ENCODE data around the gene SET. TPM values are rescaled to one million over a fixed set of nuclear protein-coding genes. Genes with fewer than 3 reads are reported as not detected.

The SET gene
- total RNA-seq, 4 donors from 2014 or later = 72.3 to 148 (median 83.9) TPM

DNA sequence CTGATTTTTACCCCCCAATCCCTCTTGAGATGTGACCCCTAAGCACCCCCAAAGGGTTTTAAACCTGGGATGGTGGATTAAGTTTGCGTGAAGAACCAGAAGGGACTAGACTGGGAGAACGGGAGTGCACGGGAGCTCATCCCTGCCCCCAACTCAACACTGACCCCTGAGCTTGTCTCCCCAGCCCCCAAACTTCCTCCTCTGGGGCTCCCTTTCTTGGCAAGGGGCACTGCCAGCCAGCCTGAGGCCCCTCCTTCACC is 5.0 kb upstream of the SET start:
- H3K9me3 ChIP-seq = no peaks in the 10 kb centered on the region
- H3K4me1 ChIP-seq = peaks cover 0 to 40% (median 19%) of the 10 kb centered on the region in 4 donors
- no peaks in the 10 kb centered on the region for H3K27me3 ChIP-seq
- DNase-seq = no peak
- peak overlapping the region; percentile 49 to 75 (median 70) for H3K4me3 ChIP-seq
- H3K36me3 ChIP-seq = no peaks in the 10 kb centered on the region
- TF ChIP-seq, protein P1, sequence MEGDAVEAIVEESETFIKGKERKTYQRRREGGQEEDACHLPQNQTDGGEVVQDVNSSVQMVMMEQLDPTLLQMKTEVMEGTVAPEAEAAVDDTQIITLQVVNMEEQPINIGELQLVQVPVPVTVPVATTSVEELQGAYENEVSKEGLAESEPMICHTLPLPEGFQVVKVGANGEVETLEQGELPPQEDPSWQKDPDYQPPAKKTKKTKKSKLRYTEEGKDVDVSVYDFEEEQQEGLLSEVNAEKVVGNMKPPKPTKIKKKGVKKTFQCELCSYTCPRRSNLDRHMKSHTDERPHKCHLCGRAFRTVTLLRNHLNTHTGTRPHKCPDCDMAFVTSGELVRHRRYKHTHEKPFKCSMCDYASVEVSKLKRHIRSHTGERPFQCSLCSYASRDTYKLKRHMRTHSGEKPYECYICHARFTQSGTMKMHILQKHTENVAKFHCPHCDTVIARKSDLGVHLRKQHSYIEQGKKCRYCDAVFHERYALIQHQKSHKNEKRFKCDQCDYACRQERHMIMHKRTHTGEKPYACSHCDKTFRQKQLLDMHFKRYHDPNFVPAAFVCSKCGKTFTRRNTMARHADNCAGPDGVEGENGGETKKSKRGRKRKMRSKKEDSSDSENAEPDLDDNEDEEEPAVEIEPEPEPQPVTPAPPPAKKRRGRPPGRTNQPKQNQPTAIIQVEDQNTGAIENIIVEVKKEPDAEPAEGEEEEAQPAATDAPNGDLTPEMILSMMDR (IDR thresholded peaks at IDR 0.05) = no peak
- TF ChIP-seq POLR2A (IDR thresholded peaks at IDR 0.05) = no peak
- peak overlapping the region; percentile 75 to 93 (median 92) for H3K27ac ChIP-seq

DNA sequence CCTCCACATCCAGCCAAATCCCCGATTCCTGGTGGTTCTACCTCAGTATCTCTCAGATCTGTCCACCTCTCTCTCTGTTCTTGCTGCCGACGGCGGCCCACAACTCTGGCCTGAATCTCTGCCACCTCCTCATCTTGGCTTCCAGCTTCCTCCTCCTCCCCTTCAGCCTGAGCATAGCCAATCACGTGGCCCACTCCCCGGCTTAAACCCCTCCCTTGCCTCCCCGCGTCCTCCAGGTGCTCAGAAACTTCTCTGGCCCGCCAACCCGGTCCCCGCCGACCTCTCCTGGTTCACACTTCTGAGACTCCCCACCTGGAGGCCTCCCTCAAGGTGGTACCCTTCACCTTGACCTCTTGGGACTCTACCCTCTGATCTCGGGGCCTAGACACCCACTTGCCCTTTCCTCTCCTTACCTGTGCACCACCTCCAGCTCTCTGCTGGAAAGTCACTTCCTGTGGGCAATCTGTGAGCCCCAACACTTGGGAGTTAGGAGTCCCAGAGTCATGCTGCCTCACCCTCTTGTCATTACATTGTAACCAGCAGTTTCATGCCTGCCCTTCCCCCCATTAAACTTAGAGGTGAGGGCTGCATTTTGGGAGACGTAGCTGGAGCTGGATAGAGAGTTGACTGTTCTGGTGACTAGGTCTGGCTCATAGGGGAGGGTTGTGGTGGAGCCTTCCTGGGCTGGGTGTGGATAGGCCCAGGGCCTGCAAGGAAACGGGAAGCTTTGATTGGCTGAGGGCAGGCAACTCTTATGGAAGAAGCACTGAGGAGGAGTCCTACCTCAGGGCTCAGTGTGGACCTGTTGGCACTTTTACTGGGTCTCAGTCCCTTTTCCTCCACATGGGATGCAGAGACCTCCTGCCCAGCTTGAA is 4.5 kb upstream of the SET start:
- Histone ChIP-seq H3K27me3 (no peaks in the 10 kb centered on the region), H3K4me1 (peaks cover 0 to 40% (median 19%) of the 10 kb centered on the region in 4 donors), H3K27ac (peak overlapping the region; percentile 75 to 93 (median 92)), H3K4me3 (peak overlapping the region; percentile 49 to 75 (median 70)), H3K9me3 (no peaks in the 10 kb centered on the region), H3K36me3 (no peaks in the 10 kb centered on the region)
- DNase-seq = peak; percentile 91 to 95 (median 91)
- TF ChIP-seq POLR2A (IDR thresholded peaks at IDR 0.05) = peak; percentile 64 to 83
- TF ChIP-seq, protein P1 (IDR thresholded peaks at IDR 0.05) = no peak

DNA sequence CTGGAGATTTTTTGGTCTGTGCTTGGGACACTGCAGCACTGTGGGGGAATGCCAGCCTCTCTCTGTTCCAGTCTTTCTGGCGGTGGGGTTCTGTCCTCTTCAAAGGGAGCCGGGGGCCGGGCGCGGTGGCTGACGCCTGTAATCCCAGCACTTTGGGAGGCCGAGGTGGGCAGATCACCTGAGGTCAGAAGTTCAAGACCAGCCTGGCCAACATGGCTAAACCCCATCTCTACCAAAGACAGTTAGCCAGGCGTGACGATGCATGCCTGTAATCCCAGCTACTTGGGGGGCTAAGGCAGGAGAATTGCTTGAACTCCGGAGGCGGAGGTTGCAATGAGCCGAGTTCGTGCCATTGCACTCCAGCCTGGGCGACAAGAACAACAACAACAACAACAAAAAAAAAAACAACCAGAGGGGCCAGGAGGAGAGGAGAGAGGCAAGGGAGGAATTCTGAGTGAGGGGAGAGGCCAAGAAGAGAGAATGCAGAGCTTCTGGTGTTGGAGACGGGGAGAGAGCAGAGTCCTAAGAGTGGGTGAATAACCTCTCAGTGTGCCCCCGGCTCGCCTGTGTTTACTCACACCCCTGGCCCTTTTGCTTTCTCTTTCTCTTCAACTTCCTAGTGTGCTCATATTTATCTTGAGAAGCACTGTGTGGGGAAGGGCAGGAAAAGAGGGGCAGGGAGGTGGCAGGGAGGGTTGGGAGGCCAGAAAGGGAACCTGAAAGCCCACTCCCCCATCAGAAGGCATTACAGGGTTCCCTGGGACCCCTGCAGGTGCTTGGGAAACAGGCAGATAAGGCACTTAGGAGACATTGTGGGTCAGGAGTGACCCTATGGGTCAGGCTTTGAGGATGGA is 3.2 kb upstream of the SET start:
- H3K36me3 ChIP-seq = no peaks in the 10 kb centered on the region
- peaks cover 0 to 44% (median 20%) of the 10 kb centered on the region in 4 donors for H3K4me1 ChIP-seq
- no peaks in the 10 kb centered on the region for H3K9me3 ChIP-seq
- DNase-seq = peak; percentile 62 to 85 (median 70)
- H3K27ac ChIP-seq = peak overlapping the region; percentile 75 to 93 (median 92)
- no peaks in the 10 kb centered on the region for H3K27me3 ChIP-seq
- TF ChIP-seq POLR2A (IDR thresholded peaks at IDR 0.05) = peak in 1 of 2 donors; percentile 65
- TF ChIP-seq, protein P1 (IDR thresholded peaks at IDR 0.05) = peak in 1 of 6 experiments; percentile 12
- H3K4me3 ChIP-seq = peak overlapping the region; percentile 12 to 67 (median 29)

DNA sequence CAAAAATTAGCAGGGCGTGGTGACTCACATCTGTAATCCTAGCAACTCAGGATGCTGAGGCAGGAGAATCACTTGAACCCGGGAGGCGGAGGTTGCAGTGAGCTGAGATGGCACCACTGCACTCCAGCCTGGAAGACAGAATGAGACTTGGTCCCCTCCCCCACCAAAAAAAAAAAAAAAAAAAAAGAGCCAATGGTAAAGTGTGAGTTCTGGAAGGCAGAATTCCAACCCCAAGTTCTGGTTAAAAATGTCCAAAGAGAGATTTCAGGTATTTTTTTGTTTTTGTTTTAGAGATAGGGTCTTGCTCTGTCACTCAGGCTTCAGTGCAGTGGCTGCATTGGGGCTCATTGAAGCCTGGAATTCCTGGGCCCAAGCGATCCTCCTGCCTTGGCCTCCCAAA is 1.6 kb upstream of the SET start:
- DNase-seq = no peak
- Histone ChIP-seq H3K9me3 (no peaks in the 10 kb centered on the region), H3K4me1 (peaks cover 0 to 55% (median 23%) of the 10 kb centered on the region in 4 donors), H3K4me3 (no peak overlapping the region), H3K36me3 (peaks cover 0 to 9% (median 0%) of the 10 kb centered on the region in 3 donors), H3K27ac (peak overlapping the region in 1 of 4 donors; percentile 99), H3K27me3 (no peaks in the 10 kb centered on the region)
- no peak for TF ChIP-seq POLR2A (IDR thresholded peaks at IDR 0.05)
- TF ChIP-seq, protein P1 (IDR thresholded peaks at IDR 0.05) = no peak

DNA sequence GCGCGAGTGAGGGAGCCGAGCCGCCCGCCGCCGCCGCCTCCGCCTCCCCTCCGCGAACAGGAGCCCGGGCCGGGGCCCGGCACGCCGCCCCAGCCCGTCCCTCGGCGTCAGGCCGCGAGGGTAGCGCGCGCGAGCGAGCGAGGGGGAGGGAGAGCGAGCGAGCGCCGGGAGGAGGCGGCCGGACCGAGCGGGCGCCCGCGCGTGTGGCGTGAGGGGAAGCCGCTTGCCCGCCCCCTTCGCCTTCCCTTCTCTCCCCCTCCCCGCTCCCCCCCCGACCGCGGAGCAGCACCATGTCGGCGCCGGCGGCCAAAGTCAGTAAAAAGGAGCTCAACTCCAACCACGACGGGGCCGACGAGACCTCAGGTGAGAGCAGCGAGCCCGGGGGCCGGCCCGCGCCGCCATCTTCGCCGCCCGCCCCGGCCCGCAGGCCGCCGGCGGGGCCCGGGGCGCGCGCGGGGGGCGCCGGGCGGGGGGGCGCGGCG is 312 bp downstream of the SET start:
- Histone ChIP-seq H3K36me3 (peaks cover 0 to 27% (median 0%) of the 10 kb centered on the region in 3 donors), H3K4me1 (peaks cover 0 to 50% (median 20%) of the 10 kb centered on the region in 4 donors), H3K27ac (peak overlapping the region; percentile 97 to 99 (median 98)), H3K27me3 (no peaks in the 10 kb centered on the region), H3K9me3 (no peaks in the 10 kb centered on the region), H3K4me3 (peak overlapping the region; percentile 95 to 99 (median 96))
- peak in 1 of 2 donors; percentile 91 for TF ChIP-seq POLR2A (IDR thresholded peaks at IDR 0.05)
- TF ChIP-seq, protein P1 (IDR thresholded peaks at IDR 0.05) = no peak
- DNase-seq = peak in 2 of 3 donors; percentile 52 to 77

Data from Peyer's patch (tissue), 4 donors.